GM20000 (cell line): ENCODE data around the gene DYNC2H1.

ENCODE experiments used
- DNase-seq: peaks from one replicate; pipeline ENCODE4 v3.0.0; 2012; ENCODE audit warnings: low spot score
- CTCF ChIP-seq: IDR thresholded peaks from 2 replicates; pipeline ENCODE4 v1.5.1; 2012; ENCODE audit warnings: mild to moderate bottlenecking, control low read depth; ENCODE audit errors: extremely low read depth, missing control alignments

The DYNC2H1 gene

GRCh38 chr11:103450241-103450640, 341.0 kb downstream of the DYNC2H1 start:
- no peak for DNase-seq
- no peak for TF ChIP-seq CTCF

DNA sequence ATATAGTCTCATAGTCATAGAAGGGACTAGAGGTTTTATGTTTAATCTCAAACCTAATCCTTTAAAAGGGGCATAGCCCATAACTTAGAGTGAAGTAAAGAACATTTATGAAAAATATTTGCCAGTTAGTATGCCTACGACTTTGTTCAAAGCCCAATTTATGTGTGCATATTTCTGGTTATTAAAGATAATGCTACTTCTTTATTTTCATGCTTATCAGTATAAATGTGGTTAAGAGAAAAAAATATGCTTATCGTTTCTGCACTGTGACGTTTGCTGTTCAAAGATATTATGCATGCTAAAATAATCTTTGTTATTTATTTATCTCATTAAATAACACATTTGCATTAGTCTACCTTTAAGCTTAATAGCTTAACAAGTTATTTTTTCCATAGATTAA, 343.9 kb downstream of the DYNC2H1 start:
- no peak for DNase-seq
- TF ChIP-seq CTCF, result no peak

DNA sequence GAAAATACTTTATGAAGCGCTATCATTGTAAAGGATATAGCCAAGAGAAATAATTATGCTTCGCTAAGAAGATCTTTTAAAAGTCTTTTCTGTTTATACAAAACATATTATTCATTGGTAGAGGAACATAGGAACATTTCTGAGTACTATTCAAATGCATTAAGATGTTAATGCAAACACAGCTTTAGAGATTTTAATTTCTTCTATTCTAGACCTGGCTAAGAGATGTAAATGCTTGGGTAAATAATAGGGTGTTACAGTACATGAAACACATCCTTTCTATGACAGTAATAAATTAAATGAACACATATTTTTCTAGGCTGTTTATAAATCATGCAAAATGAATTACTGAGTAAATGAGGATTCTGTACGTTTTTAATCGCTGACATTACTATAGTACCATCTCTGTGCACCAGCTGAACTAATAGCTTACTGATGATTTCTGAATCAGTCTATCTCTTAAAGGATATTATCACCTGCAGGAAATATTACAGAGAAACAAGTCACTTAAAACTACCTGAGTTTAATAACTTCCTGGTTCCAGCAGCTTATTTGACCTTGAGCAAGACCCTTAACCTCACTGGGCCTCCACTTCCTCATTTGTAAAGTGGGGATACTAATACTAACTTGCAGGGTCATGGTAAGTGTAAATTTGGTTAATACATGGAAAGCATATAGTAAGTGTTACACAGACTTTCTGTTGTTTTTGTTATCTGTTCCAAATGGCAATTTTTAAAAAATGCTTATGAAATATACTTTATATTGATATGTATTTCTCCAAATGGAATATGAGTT, 344.9 kb downstream of the DYNC2H1 start:
- DNase-seq, result no peak

GRCh38 chr11:103464420-103464819, 355.2 kb downstream of the DYNC2H1 start:
- TF ChIP-seq CTCF, result no peak
- DNase-seq, result no peak

More for the DNA sequence above, 344.9 kb downstream of the DYNC2H1 start:
- no peak for TF ChIP-seq CTCF

DNA sequence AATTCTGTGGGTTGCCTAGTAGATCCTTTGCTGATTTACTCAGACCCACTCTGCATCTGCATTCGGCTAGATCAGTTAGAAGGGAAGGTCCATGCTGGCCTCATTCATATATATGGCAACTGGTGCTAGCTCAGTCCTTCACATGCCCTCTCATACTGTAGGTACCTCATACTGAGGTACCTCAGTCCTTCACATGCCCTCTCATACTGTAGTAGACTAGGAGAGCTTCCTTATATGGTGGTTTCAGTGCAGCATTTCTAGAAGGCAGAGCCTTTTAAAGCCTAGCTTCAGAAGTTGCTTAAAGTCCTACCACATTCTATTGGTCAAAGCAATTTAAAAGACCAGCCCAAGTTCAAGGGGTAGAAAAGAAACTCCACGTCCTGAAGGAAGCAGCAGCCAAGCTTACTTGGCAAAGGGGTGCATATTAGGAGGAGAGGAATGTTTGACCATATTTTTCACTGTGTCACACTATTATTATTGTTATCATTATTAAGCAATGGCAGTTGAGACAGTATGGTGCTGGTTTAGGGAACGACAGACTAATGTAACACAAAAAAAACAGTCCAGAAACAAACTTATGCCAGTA, 356.4 kb downstream of the DYNC2H1 start:
- no peak for TF ChIP-seq CTCF
- no peak for DNase-seq

DNA sequence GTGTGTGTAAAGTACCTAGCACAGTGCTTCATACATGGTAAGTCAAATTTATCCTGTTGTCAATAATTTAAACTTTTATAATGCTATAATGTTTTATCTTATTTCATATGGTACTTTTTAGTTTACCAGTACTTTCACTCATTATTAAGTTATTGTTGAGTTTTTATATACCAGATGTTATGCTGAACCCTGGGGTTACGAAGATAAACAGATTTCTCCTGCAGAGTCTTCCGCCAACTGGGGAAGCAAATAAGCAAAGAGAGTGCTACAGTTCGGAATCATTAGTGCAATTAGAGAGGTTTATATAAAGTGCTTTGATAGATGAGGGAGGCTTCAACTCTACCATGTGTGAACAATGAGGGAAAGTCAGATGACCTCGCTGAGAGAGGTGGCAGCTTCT, 362.3 kb downstream of the DYNC2H1 start:
- TF ChIP-seq CTCF, result no peak

DNA sequence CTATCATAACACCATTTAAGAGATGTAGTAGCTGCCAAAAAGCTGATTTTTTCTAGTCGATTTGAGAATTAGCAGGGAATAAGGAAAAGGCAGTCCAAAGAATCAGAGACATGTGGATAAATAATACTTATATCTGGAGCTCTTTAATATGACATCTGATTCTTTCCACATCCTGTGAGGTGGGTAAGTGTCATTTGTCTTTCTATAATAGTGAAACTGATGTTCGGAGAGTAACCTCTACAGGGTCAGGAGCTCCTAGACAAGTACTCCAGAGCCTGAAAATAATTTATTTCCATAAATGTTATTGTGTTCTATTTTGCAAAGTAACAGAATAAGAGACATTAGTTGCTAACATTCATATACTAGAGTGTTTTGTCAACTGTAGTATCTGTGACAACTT, 367.6 kb downstream of the DYNC2H1 start:
- DNase-seq, result no peak
- TF ChIP-seq CTCF, result no peak

More for the DNA sequence above, 362.3 kb downstream of the DYNC2H1 start:
- no peak for DNase-seq
